H1 (cell line): ENCODE results near the gene SKAP1. TPM values are rescaled to one million over a fixed set of nuclear protein-coding genes. Genes with fewer than 3 reads are reported as not detected.

Source experiments
- CTCF ChIA-PET: fragments of 300-600 bp; sonication (Branson Sonifier 250); formaldehyde crosslinking; loops from one replicate; lab custom pipeline; 2021; ENCODE audit not compliant: partially characterized antibody; lab: Charles Lee
- POLR2A ChIA-PET: fragments of 300-600 bp; sonication (Branson Sonifier 250); formaldehyde crosslinking; loops from one replicate; lab custom pipeline; 2021; ENCODE audit warnings: inconsistent platforms; ENCODE audit not compliant: partially characterized antibody; lab: Charles Lee
- DNase-seq, 2 experiments: peaks; one replicate each; pipeline versions ENCODE4 v3.0.0 to v3.0.0-alpha.2; 2010 to 2022; ENCODE audit warnings: low spot score in 2 of 2, low read depth in 1 of 2, mixed read lengths in 1 of 2
- FAIRE-seq: peaks from 2 replicates; lab custom pipeline; 2011; peaks lifted over from hg19 to GRCh38; lab: Jason Lieb, UNC
- H2AFZ ChIP-seq: 2 replicates; pipeline ENCODE4 v1.8.1; 2012; ENCODE audit warnings: low read length, inconsistent platforms
- H2AK5ac ChIP-seq: 2 replicates; pipeline ENCODE4 v1.6.1; 2013; ENCODE audit warnings: low read depth, low read length
- H2BK120ac ChIP-seq: replicated peaks from 2 replicates; pipeline ENCODE3; 2013; ENCODE audit warnings: low read depth, low read length, inconsistent platforms
- H2BK12ac ChIP-seq: 2 replicates; pipeline ENCODE4 v1.6.1; 2013; ENCODE audit warnings: low read depth, low read length
- H2BK15ac ChIP-seq: 2 replicates; pipeline ENCODE4 v1.6.1; 2013; ENCODE audit warnings: low read length
- H2BK20ac ChIP-seq: 2 replicates; pipeline ENCODE4 v1.6.1; 2013; ENCODE audit warnings: low read length
- H2BK5ac ChIP-seq: 2 replicates; pipeline ENCODE4 v1.6.1; 2013; ENCODE audit warnings: low read depth, low read length
- H3K14ac ChIP-seq: 2 replicates; pipeline ENCODE4 v1.6.1; 2013; ENCODE audit warnings: inconsistent platforms; ENCODE audit not compliant: insufficient read length
- H3K18ac ChIP-seq: 2 replicates; pipeline ENCODE4 v1.6.1; 2013; ENCODE audit warnings: low read length; ENCODE audit errors: extremely low read depth
- H3K23ac ChIP-seq: 2 replicates; pipeline ENCODE4 v1.6.1; 2013; ENCODE audit warnings: inconsistent platforms; ENCODE audit not compliant: insufficient read length
- H3K23me2 ChIP-seq: 2 replicates; pipeline ENCODE4 v1.6.1; 2013; ENCODE audit warnings: low read depth, low read length
- H3K27ac ChIP-seq: 2 replicates; pipeline ENCODE4 v1.6.1; 2011; ENCODE audit warnings: low read depth, low read length, inconsistent platforms
- H3K27me3 ChIP-seq, 4 experiments: replicated peaks in 1 of 4; 1 replicate in 1 of 4; 2 replicates in 3 of 4; pipeline versions ENCODE4 v1.6.1 to v1.8.1; 2011 to 2013; ENCODE audit warnings: low read length in 3 of 4, mild to moderate bottlenecking in 3 of 4, inconsistent platforms in 2 of 4, mixed read lengths in 2 of 4, moderate library complexity in 1 of 4; ENCODE audit not compliant: control insufficient read depth in 3 of 4, insufficient read depth in 3 of 4; ENCODE audit errors: extremely low read depth in 1 of 4
- H3K36me3 ChIP-seq, 4 experiments: 2 replicates each; pipeline versions ENCODE4 v1.6.1 to v1.8.1; 2011 to 2013; ENCODE audit warnings: mild to moderate bottlenecking in 4 of 4, low read length in 3 of 4, moderate library complexity in 2 of 4, control low read depth in 1 of 4, inconsistent platforms in 1 of 4; ENCODE audit not compliant: insufficient read depth in 4 of 4, control insufficient read depth in 2 of 4
- H3K4ac ChIP-seq: replicated peaks from 2 replicates; pipeline ENCODE3; 2013; ENCODE audit warnings: low read length, low read depth, mixed read lengths, inconsistent platforms; ENCODE audit not compliant: insufficient read length
- H3K4me1 ChIP-seq, 4 experiments: replicated peaks in 1 of 4; 1 replicate in 1 of 4; 2 replicates in 3 of 4; pipeline versions ENCODE4 v1.6.1 to v1.8.1; 2011 to 2013; ENCODE audit warnings: low read length in 3 of 4, inconsistent platforms in 2 of 4, mixed read lengths in 1 of 4; ENCODE audit not compliant: insufficient read depth in 4 of 4, control insufficient read depth in 3 of 4
- H3K4me2 ChIP-seq, 2 experiments: 2 replicates each; pipeline versions ENCODE4 v1.6.1 to v1.8.1; 2011 to 2013; ENCODE audit warnings: low read depth in 2 of 2, low read length in 2 of 2, control low read depth in 1 of 2, inconsistent platforms in 1 of 2, mild to moderate bottlenecking in 1 of 2; ENCODE audit not compliant: insufficient read depth in 1 of 2
- H3K4me3 ChIP-seq, 4 experiments: fragments of 200-600, 300-600 bp in 1 of 4; sonication (generic), shearing (Covaris generic), sonication (Bioruptor Twin) in 1 of 4; 2 replicates each; pipeline versions ENCODE4 v1.5.1 to v1.8.1; 2011 to 2016; ENCODE audit warnings: low read length in 4 of 4, low read depth in 3 of 4, control low read depth in 2 of 4, inconsistent platforms in 2 of 4, mild to moderate bottlenecking in 2 of 4, mixed read lengths in 1 of 4, moderate library complexity in 1 of 4; ENCODE audit not compliant: insufficient read depth in 2 of 4; ENCODE audit errors: extremely low read depth in 1 of 4
- H3K56ac ChIP-seq: replicated peaks from 2 replicates; pipeline ENCODE3; 2013; ENCODE audit warnings: low read depth, mild to moderate bottlenecking, mixed read lengths, low read length, inconsistent platforms; ENCODE audit not compliant: insufficient read length
- H3K79me1 ChIP-seq: 2 replicates; pipeline ENCODE4 v1.6.1; 2013; ENCODE audit warnings: low read depth, low read length, control low read depth
- H3K79me2 ChIP-seq, 2 experiments: 2 replicates each; pipeline versions ENCODE4 v1.6.1 to v1.8.1; 2012 to 2013; ENCODE audit warnings: low read length in 2 of 2, mild to moderate bottlenecking in 2 of 2, inconsistent platforms in 1 of 2; ENCODE audit not compliant: insufficient read depth in 2 of 2, control insufficient read depth in 1 of 2
- H3K9ac ChIP-seq, 4 experiments: replicated peaks in 1 of 4; 1 replicate in 1 of 4; 2 replicates in 3 of 4; pipeline versions ENCODE4 v1.6.1 to v1.8.1; 2011 to 2013; ENCODE audit warnings: low read depth in 3 of 4, low read length in 3 of 4, control low read depth in 2 of 4, mild to moderate bottlenecking in 2 of 4, moderate library complexity in 2 of 4, inconsistent platforms in 1 of 4; ENCODE audit errors: extremely low read depth in 1 of 4
- H3K9me3 ChIP-seq, 2 experiments: 2 replicates each; pipeline versions ENCODE4 v1.6.1 to v1.8.1; 2012 to 2013; ENCODE audit warnings: mild to moderate bottlenecking in 2 of 2, moderate library complexity in 2 of 2, control low read depth in 1 of 2, inconsistent platforms in 1 of 2, low read depth in 1 of 2, low read length in 1 of 2, mixed read lengths in 1 of 2; ENCODE audit not compliant: insufficient read depth in 2 of 2
- H4K20me1 ChIP-seq, 2 experiments: replicated peaks in 1 of 2; 2 replicates each; pipeline versions ENCODE3 to v1.8.1; 2011 to 2013; ENCODE audit warnings: inconsistent platforms in 2 of 2, low read length in 2 of 2, mild to moderate bottlenecking in 1 of 2; ENCODE audit not compliant: insufficient read depth in 2 of 2, control insufficient read depth in 1 of 2
- H4K5ac ChIP-seq: 2 replicates; pipeline ENCODE4 v1.6.1; 2013; ENCODE audit warnings: low read length, low read depth, mixed read lengths, inconsistent platforms; ENCODE audit not compliant: insufficient read length
- H4K8ac ChIP-seq: 2 replicates; pipeline ENCODE4 v1.8.0; 2013; ENCODE audit warnings: mild to moderate bottlenecking, moderate library complexity, low read length, inconsistent platforms; ENCODE audit not compliant: insufficient read depth; ENCODE audit errors: extremely low read depth
- H4K91ac ChIP-seq: replicated peaks from 2 replicates; pipeline ENCODE3; 2013; ENCODE audit warnings: low read length, mixed read lengths, inconsistent platforms; ENCODE audit not compliant: insufficient read length
- ASH2L ChIP-seq: fragments of 200-600, 300-600 bp; sonication (generic); IDR thresholded peaks from one replicate; pipeline ENCODE4 v1.7.1; 2017; ENCODE audit warnings: low read length
- BCL11A ChIP-seq, 2 experiments: IDR thresholded peaks; one replicate each; pipeline ENCODE4 v1.6.1; 2011; ENCODE audit warnings: low read depth in 2 of 2, low read length in 2 of 2, mild to moderate bottlenecking in 2 of 2
- CREB1 ChIP-seq: IDR thresholded peaks from 2 replicates; pipeline ENCODE4 v1.6.1; 2012; ENCODE audit warnings: inconsistent platforms
- EGR1 ChIP-seq: IDR thresholded peaks from 2 replicates; pipeline ENCODE4 v1.6.1; 2011; ENCODE audit warnings: low read depth, low read length, borderline replicate concordance
- GTF2F1 ChIP-seq: IDR thresholded peaks from 2 replicates; pipeline ENCODE4 v1.6.1; 2012; ENCODE audit warnings: low read depth, low read length, improper control_type of control experiment, borderline replicate concordance
- HDAC2 ChIP-seq, 2 experiments: fragments of 300-600 bp in 1 of 2; sonication (generic) in 1 of 2; IDR thresholded peaks; 2 replicates each; pipeline ENCODE4 v1.6.1; 2011 to 2012; ENCODE audit warnings: low read depth in 2 of 2, low read length in 2 of 2, mild to moderate bottlenecking in 2 of 2, moderate library complexity in 2 of 2, borderline replicate concordance in 1 of 2, inconsistent platforms in 1 of 2
- POLR2A ChIP-seq, 2 experiments: IDR thresholded peaks; 1 replicate in 1 of 2; 2 replicates in 1 of 2; pipeline ENCODE4 v1.6.1; 2011; ENCODE audit warnings: low read depth in 2 of 2, low read length in 2 of 2, mild to moderate bottlenecking in 2 of 2; ENCODE audit errors: control extremely low read depth in 1 of 2
- POLR2AphosphoS5 ChIP-seq: IDR thresholded peaks from 2 replicates; pipeline ENCODE4 v1.6.1; 2011; ENCODE audit warnings: low read depth, low read length
- RAD21 ChIP-seq, 2 experiments: IDR thresholded peaks in 1 of 2; conservative IDR thresholded peaks in 1 of 2; 2 replicates each; pipeline ENCODE4 v1.6.1; 2011; ENCODE audit warnings: low read depth in 2 of 2, low read length in 2 of 2, improper control_type of control experiment in 1 of 2, inconsistent platforms in 1 of 2, mild to moderate bottlenecking in 1 of 2, moderate library complexity in 1 of 2
- RBBP5 ChIP-seq: IDR thresholded peaks from 2 replicates; pipeline ENCODE4 v1.7.1; 2012; ENCODE audit warnings: low read depth, mild to moderate bottlenecking, inconsistent platforms, low read length, moderate library complexity, borderline replicate concordance
- RXRA ChIP-seq: IDR thresholded peaks from 2 replicates; pipeline ENCODE4 v1.6.1; 2011; ENCODE audit warnings: low read depth, mild to moderate bottlenecking, low read length, moderate library complexity; ENCODE audit not compliant: insufficient read depth
- SRF ChIP-seq: IDR thresholded peaks from 2 replicates; pipeline ENCODE4 v1.6.1; 2011; ENCODE audit warnings: mild to moderate bottlenecking, low read depth, low read length, moderate library complexity
- SUZ12 ChIP-seq: fragments of 200-600 bp; sonication (generic); IDR thresholded peaks from 2 replicates; pipeline ENCODE4 v1.6.1; 2012; ENCODE audit warnings: mild to moderate bottlenecking, inconsistent platforms, low read length, moderate library complexity, mixed read lengths
- ZNF274 ChIP-seq: IDR thresholded peaks from 2 replicates; pipeline ENCODE4 v1.7.0; 2012; ENCODE audit warnings: low read length, borderline replicate concordance; ENCODE audit errors: extremely low read depth
- polyA plus RNA-seq, 7 experiments: library from polyadenylated mRNA; depleted of rRNA in 3 of 7; stranded (reverse) in 5 of 7; unstranded in 2 of 7; fragments of >200 nt in 5 of 7; fragments of 200-250 nt in 2 of 7; gene quantifications; 1 replicate in 5 of 7; 2 replicates in 1 of 7; 4 replicates in 1 of 7; pipeline versions ENCODE4 v1.2.1 to v1.2.3, GENCODE V29; 2011 to 2013; ENCODE audit warnings: missing spikeins in 2 of 7, mixed read lengths in 2 of 7
- total RNA-seq: library from RNA; stranded (reverse); fragmentation: NEBNext Ultra II Directional; extraction: Animal tissue kit (Norgen Biotek cat#: 25700); gene quantifications from 2 replicates; pipeline ENCODE4 v1.2.1, GENCODE V29; 2021
- TF ChIP-seq, protein P1 (sequence below): IDR thresholded peaks from 2 replicates; pipeline ENCODE4 v1.6.1; 2012; ENCODE audit warnings: inconsistent platforms

Gene SKAP1
- total and polyA plus RNA-seq, 2 of the 8 experiments (the other 6 are each of a cell fraction or from before 2014, with no cell fraction given) = not detected

DNA sequence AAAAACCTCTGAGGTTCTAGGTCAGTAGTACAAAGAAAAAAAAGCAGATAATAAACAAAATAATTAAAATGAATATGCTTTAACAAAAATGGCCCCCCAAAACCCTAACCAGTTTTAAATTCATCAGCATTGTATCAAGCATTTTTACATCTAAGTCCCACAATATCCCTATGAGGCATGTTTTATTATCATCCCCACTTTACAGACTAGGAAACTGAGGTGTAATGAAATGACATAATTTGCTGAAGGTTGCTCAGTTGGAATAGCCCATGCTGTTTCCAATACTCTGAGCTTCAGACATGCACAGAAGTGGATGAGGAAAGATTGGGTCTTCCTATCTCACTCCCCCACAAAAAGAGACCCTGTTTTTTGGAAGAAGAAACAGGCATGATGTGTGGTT lies 234.1 kb downstream of the SKAP1 start:
- H3K23ac ChIP-seq = no peak overlapping the region
- H4K91ac ChIP-seq = no peak overlapping the region
- no peak overlapping the region for H2BK120ac ChIP-seq
- no peaks in the 10 kb centered on the region for H4K20me1 ChIP-seq
- H2BK5ac ChIP-seq = no peak overlapping the region
- no peak overlapping the region for H3K14ac ChIP-seq
- H4K8ac ChIP-seq = no peak overlapping the region
- no peak overlapping the region for H3K9ac ChIP-seq
- H3K79me2 ChIP-seq = no peaks in the 10 kb centered on the region
- no peaks in the 10 kb centered on the region for H3K36me3 ChIP-seq
- no peak overlapping the region for H3K4me3 ChIP-seq
- no peak overlapping the region for H3K4me2 ChIP-seq
- no peak overlapping the region for H2BK15ac ChIP-seq
- H3K4me1 ChIP-seq = peaks cover 0 to 12% (median 7%) of the 10 kb centered on the region in 4 experiments; a peak in 3 of 7 replicates
- H3K79me1 ChIP-seq = no peaks in the 10 kb centered on the region
- H3K56ac ChIP-seq = no peak overlapping the region
- no peak overlapping the region for H2BK12ac ChIP-seq
- no peak overlapping the region for H3K4ac ChIP-seq
- no peak overlapping the region for H3K27ac ChIP-seq
- DNase-seq (no peak), FAIRE-seq (no peak)
- H3K27me3 ChIP-seq = peaks cover 0 to 2% (median 0%) of the 10 kb centered on the region in 4 experiments; a peak in 1 of 7 replicates
- no peak overlapping the region for H4K5ac ChIP-seq
- H3K23me2 ChIP-seq = no peaks in the 10 kb centered on the region
- ChIA-PET CTCF (interaction anchor here (1.3 to 2.1 kb wide), 5 partner anchors 16 to 422 kb away, joined by 3 to 5 read pairs (median 4); no protein-coding TSS in a partner anchor), POLR2A (no interaction called here)
- H3K9me3 ChIP-seq = no peaks in the 10 kb centered on the region
- no peak overlapping the region for H2AFZ ChIP-seq
- H3K18ac ChIP-seq = no peak overlapping the region
- no peak overlapping the region for H2AK5ac ChIP-seq
- H2BK20ac ChIP-seq = no peak overlapping the region
- TF ChIP-seq HDAC2 (IDR thresholded peaks at IDR 0.05; ENCODE audit: borderline replicate concordance in 1 of 2, low read depth in 2 of 2, low read length in 2 of 2) (no peak), BCL11A (IDR thresholded peaks at IDR 0.05; ENCODE audit: low read depth in 2 of 2, low read length in 2 of 2) (no peak), POLR2AphosphoS5 (no peak), CREB1 (no peak), ASH2L (no peak), SUZ12 (no peak), ZNF274 (no peak), POLR2A (IDR thresholded peaks at IDR 0.05; ENCODE audit: control extremely low read depth in 1 of 2, low read depth in 2 of 2, low read length in 2 of 2) (no peak), EGR1 (no peak), RXRA (no peak), GTF2F1 (no peak), RBBP5 (no peak), RAD21 (IDR thresholded peaks at IDR 0.05 in 1 of 2, conservative IDR thresholded peaks at IDR 0.05 in 1 of 2; ENCODE audit: low read depth in 2 of 2, low read length in 2 of 2) (no peak), SRF (no peak)
- TF ChIP-seq, protein P1, sequence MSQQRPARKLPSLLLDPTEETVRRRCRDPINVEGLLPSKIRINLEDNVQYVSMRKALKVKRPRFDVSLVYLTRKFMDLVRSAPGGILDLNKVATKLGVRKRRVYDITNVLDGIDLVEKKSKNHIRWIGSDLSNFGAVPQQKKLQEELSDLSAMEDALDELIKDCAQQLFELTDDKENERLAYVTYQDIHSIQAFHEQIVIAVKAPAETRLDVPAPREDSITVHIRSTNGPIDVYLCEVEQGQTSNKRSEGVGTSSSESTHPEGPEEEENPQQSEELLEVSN = no peak
